Stimulated activated memory B cell treated with anti-CD40 and anti-IgM and Interleukin-4, amounts not matched to agents 10 μg/mL and 1 μg/mL and 100 μg/mL, for 72 hours (primary cell): Measurements from ENCODE around the gene FAM168B.
"Not testable (repeated sequence)": the region's sequence is repeated elsewhere in the genome, so short reads cannot be mapped to it uniquely, and the experiment has no call there.

ENCODE experiments used
- ATAC-seq: fragments of 150-1000 bp; cut with Tn5 transposase; 2 replicates; pipeline ENCODE4 v1.10.0; 2021
- H3K27ac Mint-ChIP-seq: one replicate; pipeline ENCODE4 v1.8.0; 2022; ENCODE audit warnings: mild to moderate bottlenecking, mixed read lengths
- H3K27me3 Mint-ChIP-seq: one replicate; pipeline ENCODE4 v1.8.0; 2022; ENCODE audit warnings: mixed read lengths
- H3K36me3 Mint-ChIP-seq: one replicate; pipeline ENCODE4 v1.8.0; 2022; ENCODE audit warnings: mixed read lengths
- H3K4me1 Mint-ChIP-seq: one replicate; pipeline ENCODE4 v1.8.0; 2022; ENCODE audit warnings: mixed read lengths
- H3K4me3 Mint-ChIP-seq: one replicate; pipeline ENCODE4 v1.8.0; 2022; ENCODE audit warnings: mild to moderate bottlenecking, moderate library complexity, mixed read lengths
- H3K9me3 Mint-ChIP-seq: one replicate; pipeline ENCODE4 v1.8.0; 2022; ENCODE audit warnings: mixed read lengths

The FAM168B gene

GRCh38 chr2:131077182-131077846, 15.9 kb downstream of the FAM168B start:
- Mint-ChIP-seq H3K27ac (no peak overlapping the region), H3K27me3 (no peaks in the 10 kb centered on the region), H3K9me3 (no peaks in the 10 kb centered on the region), H3K4me3 (no peak overlapping the region), H3K4me1 (peaks cover 43% of the 10 kb centered on the region), H3K36me3 (peaks cover 65% of the 10 kb centered on the region)
- no peak for ATAC-seq

GRCh38 chr2:131076707-131077106, 16.6 kb downstream of the FAM168B start:
- no peaks in the 10 kb centered on the region for H3K9me3 Mint-ChIP-seq
- no peaks in the 10 kb centered on the region for H3K27me3 Mint-ChIP-seq
- H3K27ac Mint-ChIP-seq: no peak overlapping the region
- peaks cover 39% of the 10 kb centered on the region for H3K4me1 Mint-ChIP-seq
- H3K4me3 Mint-ChIP-seq: no peak overlapping the region
- peaks cover 65% of the 10 kb centered on the region for H3K36me3 Mint-ChIP-seq
- ATAC-seq: no peak

GRCh38 chr2:131075578-131075977, 17.7 kb downstream of the FAM168B start:
- H3K4me1 Mint-ChIP-seq: peaks cover 38% of the 10 kb centered on the region
- peaks cover 62% of the 10 kb centered on the region for H3K36me3 Mint-ChIP-seq
- not testable (repeated sequence) for H3K4me3 Mint-ChIP-seq, H3K9me3 Mint-ChIP-seq, ATAC-seq, H3K27ac Mint-ChIP-seq, H3K27me3 Mint-ChIP-seq

- H3K9me3 Mint-ChIP-seq, H3K4me3 Mint-ChIP-seq, H3K4me1 Mint-ChIP-seq, H3K27me3 Mint-ChIP-seq, H3K27ac Mint-ChIP-seq, ATAC-seq: not testable (repeated sequence)
- peaks cover 75% of the 10 kb centered on the region for H3K36me3 Mint-ChIP-seq
These were observed 25.1 kb downstream of the FAM168B start for GRCh38 chr2:131068172-131068571.

- Mint-ChIP-seq H3K27ac (no peak overlapping the region), H3K4me1 (peaks cover 5% of the 10 kb centered on the region), H3K9me3 (no peaks in the 10 kb centered on the region), H3K4me3 (no peak overlapping the region), H3K27me3 (no peaks in the 10 kb centered on the region), H3K36me3 (peaks cover 77% of the 10 kb centered on the region)
- no peak for ATAC-seq
These were observed 25.7 kb downstream of the FAM168B start for GRCh38 chr2:131067465-131068125.

- Mint-ChIP-seq H3K4me3 (no peak overlapping the region), H3K9me3 (no peaks in the 10 kb centered on the region), H3K36me3 (peaks cover 82% of the 10 kb centered on the region), H3K27me3 (no peaks in the 10 kb centered on the region), H3K4me1 (peaks cover 9% of the 10 kb centered on the region), H3K27ac (no peak overlapping the region)
- ATAC-seq: no peak
These were observed 28.4 kb downstream of the FAM168B start for GRCh38 chr2:131064589-131065512.

- no peak overlapping the region for H3K4me3 Mint-ChIP-seq
- H3K36me3 Mint-ChIP-seq: peaks cover 75% of the 10 kb centered on the region
- H3K27me3 Mint-ChIP-seq: no peaks in the 10 kb centered on the region
- H3K27ac Mint-ChIP-seq: no peak overlapping the region
- H3K4me1 Mint-ChIP-seq: peaks cover 9% of the 10 kb centered on the region
- ATAC-seq: no peak
- H3K9me3 Mint-ChIP-seq: no peaks in the 10 kb centered on the region
These were observed 29.6 kb downstream of the FAM168B start for GRCh38 chr2:131063501-131064283.

- peaks cover 7% of the 10 kb centered on the region for H3K4me1 Mint-ChIP-seq
- no peaks in the 10 kb centered on the region for H3K9me3 Mint-ChIP-seq
- H3K27ac Mint-ChIP-seq: no peak overlapping the region
- H3K4me3 Mint-ChIP-seq: no peak overlapping the region
- ATAC-seq: no peak
- H3K36me3 Mint-ChIP-seq: peaks cover 68% of the 10 kb centered on the region
- H3K27me3 Mint-ChIP-seq: no peaks in the 10 kb centered on the region
These were observed 34.3 kb downstream of the FAM168B start for GRCh38 chr2:131058920-131059319.

- ATAC-seq: no peak
- Mint-ChIP-seq H3K27ac (no peak overlapping the region), H3K36me3 (peaks cover 69% of the 10 kb centered on the region)
These were observed 34.9 kb downstream of the FAM168B start for GRCh38 chr2:131058214-131058843.

GRCh38 chr2:131056932-131057287, 36.4 kb downstream of the FAM168B start:
- Mint-ChIP-seq H3K9me3 (no peaks in the 10 kb centered on the region), H3K27me3 (no peaks in the 10 kb centered on the region), H3K4me3 (no peak overlapping the region), H3K4me1 (peaks cover under 1% of the 10 kb centered on the region), H3K36me3 (peaks cover 75% of the 10 kb centered on the region), H3K27ac (no peak overlapping the region)
- no peak for ATAC-seq

More at GRCh38 chr2:131058214-131058843, 34.9 kb downstream of the FAM168B start:
- no peaks in the 10 kb centered on the region for H3K27me3 Mint-ChIP-seq
- no peaks in the 10 kb centered on the region for H3K9me3 Mint-ChIP-seq
- H3K4me1 Mint-ChIP-seq: peaks cover 4% of the 10 kb centered on the region
- no peak overlapping the region for H3K4me3 Mint-ChIP-seq

- no peaks in the 10 kb centered on the region for H3K9me3 Mint-ChIP-seq
- H3K27ac Mint-ChIP-seq: no peak overlapping the region
- H3K4me1 Mint-ChIP-seq: no peaks in the 10 kb centered on the region
- no peaks in the 10 kb centered on the region for H3K27me3 Mint-ChIP-seq
- ATAC-seq: no peak
- H3K36me3 Mint-ChIP-seq: peaks cover 75% of the 10 kb centered on the region
- no peak overlapping the region for H3K4me3 Mint-ChIP-seq
These were observed 36.9 kb downstream of the FAM168B start for GRCh38 chr2:131056204-131056931.

GRCh38 chr2:131055169-131056065, 37.8 kb downstream of the FAM168B start:
- no peaks in the 10 kb centered on the region for H3K4me1 Mint-ChIP-seq
- H3K27me3 Mint-ChIP-seq: no peaks in the 10 kb centered on the region
- H3K9me3 Mint-ChIP-seq: no peaks in the 10 kb centered on the region
- ATAC-seq: no peak
- H3K27ac Mint-ChIP-seq: peak overlapping the region; percentile 25
- H3K4me3 Mint-ChIP-seq: no peak overlapping the region
- H3K36me3 Mint-ChIP-seq: peaks cover 76% of the 10 kb centered on the region

- Mint-ChIP-seq H3K4me3 (no peak overlapping the region), H3K27me3 (no peaks in the 10 kb centered on the region), H3K27ac (no peak overlapping the region), H3K4me1 (no peaks in the 10 kb centered on the region), H3K9me3 (no peaks in the 10 kb centered on the region), H3K36me3 (peaks cover 79% of the 10 kb centered on the region)
- no peak for ATAC-seq
These were observed 38.8 kb downstream of the FAM168B start for GRCh38 chr2:131054488-131054887.
